ENCODE results near the gene EXOC5.
"Not testable (repeated sequence)": the region's sequence is repeated elsewhere in the genome, so short reads cannot be mapped to it uniquely, and the experiment has no call there.

EXOC5 gene

GRCh38 chr14:57261604-57262003 lies 7.1 kb downstream of the EXOC5 start:
- ChIA-PET CTCF (no interaction called here), POLR2A (no interaction called here)
- DNase-seq (ENCODE audit: extremely low spot score): no peak
- no peak for TF ChIP-seq CTCF (IDR thresholded peaks at IDR 0.05; ENCODE audit: control extremely low read depth, extremely low read depth, low read depth, missing control alignments)

- CTCF ChIA-PET: interaction anchor here (1.0 kb wide), 1 partner anchor 15 kb away, joined by 3 read pairs; no protein-coding TSS in a partner anchor
- POLR2A ChIA-PET: no interaction called here
- no peak for TF ChIP-seq CTCF (IDR thresholded peaks at IDR 0.05; ENCODE audit: control extremely low read depth, extremely low read depth, low read depth, missing control alignments)
- DNase-seq (ENCODE audit: extremely low spot score): no peak
Measured at GRCh38 chr14:57259672-57260071, 9.0 kb downstream of the EXOC5 start.

GRCh38 chr14:57258221-57258620 lies 10.5 kb downstream of the EXOC5 start:
- DNase-seq (ENCODE audit: extremely low spot score); POLR2A ChIA-PET: not testable (repeated sequence)
- CTCF ChIA-PET: interaction anchor here (2.4 kb wide), 1 partner anchor 12 kb away, joined by 7 read pairs; no protein-coding TSS in a partner anchor

GRCh38 chr14:57254884-57255283 lies 13.8 kb downstream of the EXOC5 start:
- no peak for DNase-seq (ENCODE audit: extremely low spot score)
- ChIA-PET CTCF (interaction anchor here (1.0 to 1.1 kb wide), 2 partner anchors 10 to 15 kb away, joined by 3 to 4 read pairs; no protein-coding TSS in a partner anchor), POLR2A (no interaction called here)
- TF ChIP-seq CTCF (IDR thresholded peaks at IDR 0.05; ENCODE audit: control extremely low read depth, extremely low read depth, low read depth, missing control alignments): no peak

- ChIA-PET CTCF (interaction anchor here (1.4 kb wide), 1 partner anchor 21 kb away, joined by 6 read pairs; the partner anchor contains the start of genes AP5M1 and EXOC5), POLR2A (no interaction called here)
- no peak for TF ChIP-seq CTCF (IDR thresholded peaks at IDR 0.05; ENCODE audit: control extremely low read depth, extremely low read depth, low read depth, missing control alignments)
- DNase-seq (ENCODE audit: extremely low spot score): no peak
Measured at GRCh38 chr14:57246933-57247657, 21.6 kb downstream of the EXOC5 start.

GRCh38 chr14:57245941-57246340 lies 22.8 kb downstream of the EXOC5 start:
- POLR2A ChIA-PET: no interaction called here
- CTCF ChIA-PET: interaction anchor here (1.4 to 1.7 kb wide), 4 partner anchors 9 to 31 kb away, joined by 4 to 7 read pairs (median 5); partner anchors contain the start of genes AP5M1 and EXOC5
- TF ChIP-seq CTCF (IDR thresholded peaks at IDR 0.05; ENCODE audit: control extremely low read depth, extremely low read depth, low read depth, missing control alignments): no peak
- DNase-seq (ENCODE audit: extremely low spot score): no peak

GRCh38 chr14:57244106-57244505 lies 24.6 kb downstream of the EXOC5 start:
- CTCF ChIA-PET: interaction anchor here (0.8 to 3.5 kb wide), 7 partner anchors 9 to 753 kb away, joined by 3 to 10 read pairs (median 4); partner anchors contain the start of genes AP5M1 and EXOC5
- TF ChIP-seq CTCF (IDR thresholded peaks at IDR 0.05; ENCODE audit: control extremely low read depth, extremely low read depth, low read depth, missing control alignments): no peak
- no peak for DNase-seq (ENCODE audit: extremely low spot score)
- POLR2A ChIA-PET: no interaction called here

Measured in GM10248 (cell line).